ENCODE measurements around the gene ZEB2. TPM values are rescaled to one million over a fixed set of nuclear protein-coding genes. Genes with fewer than 3 reads are reported as not detected.

Gene ZEB2
- total and polyA plus RNA-seq, 8 donors, result 10.7 to 161 (median 43.1) TPM

DNA sequence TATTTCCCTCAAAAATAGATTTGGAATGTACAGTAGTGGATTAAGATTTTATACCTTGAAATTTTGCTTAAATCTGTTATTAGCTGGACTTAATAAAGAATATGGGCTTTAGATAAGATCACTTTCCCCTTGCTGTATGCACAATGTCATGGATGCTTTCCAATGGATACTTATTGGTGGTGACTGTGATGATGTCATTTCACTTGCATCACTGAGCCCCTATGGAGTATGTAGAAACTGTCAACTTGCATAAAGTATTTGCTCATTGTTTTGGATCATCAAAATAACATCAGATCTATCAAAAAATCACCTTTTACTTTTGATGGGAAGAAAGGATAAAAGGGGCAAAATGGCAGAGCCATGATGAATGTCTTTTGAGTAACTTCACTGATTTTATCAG, 112.7 kb downstream of the ZEB2 start:
- intact Hi-C loops (cut with DNase I; ENCODE audit: low total_unique reads), result no loop called here

DNA sequence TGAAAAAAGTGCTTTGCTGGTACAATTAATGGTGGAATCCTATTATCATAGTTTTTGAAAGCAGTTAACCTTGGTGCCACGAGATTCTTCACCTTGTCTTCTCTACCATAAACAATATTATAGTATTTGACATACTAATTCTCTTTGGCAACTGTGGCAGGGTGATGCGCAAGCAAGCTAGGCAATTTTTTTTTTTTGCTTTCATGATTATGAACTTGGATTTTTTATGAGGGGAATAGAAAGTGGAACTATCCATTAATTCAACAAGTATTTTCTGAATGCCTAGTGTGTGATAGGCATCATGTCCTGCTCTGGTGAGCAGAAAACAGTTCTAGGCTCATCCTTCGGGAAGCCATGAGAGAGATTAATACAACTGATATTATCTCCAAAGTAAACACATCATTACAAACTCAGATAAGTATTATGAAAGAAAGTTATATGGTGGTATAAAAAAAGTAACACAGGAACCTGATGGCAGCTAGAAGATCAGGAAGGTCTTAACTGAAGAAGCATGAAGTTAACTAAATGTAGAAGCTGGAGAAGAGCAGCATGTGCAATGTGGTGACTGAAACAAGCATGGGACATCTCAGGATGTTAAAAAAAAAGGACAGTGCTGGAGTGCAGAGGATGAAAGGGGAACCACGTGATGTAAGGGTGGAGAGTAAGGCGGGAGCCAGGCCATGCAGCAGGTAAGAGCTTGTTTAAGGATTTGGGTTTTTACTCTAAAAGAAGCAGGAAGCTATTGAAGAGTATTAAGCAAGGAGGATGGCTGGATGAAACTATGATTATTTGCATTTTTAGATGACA, 113.7 kb downstream of the ZEB2 start:
- 65 to 70% (median 67%) methylated on average over 5 of the region's 5 CpGs for WGBS, 5 donors
- peak overlapping the region in 1 of 5 donors; percentile 43 for H3K27ac ChIP-seq
- TF ChIP-seq POLR2A (IDR thresholded peaks at IDR 0.05) (no peak), EP300 (IDR thresholded peaks at IDR 0.05) (no peak)
- TF ChIP-seq, protein P1, sequence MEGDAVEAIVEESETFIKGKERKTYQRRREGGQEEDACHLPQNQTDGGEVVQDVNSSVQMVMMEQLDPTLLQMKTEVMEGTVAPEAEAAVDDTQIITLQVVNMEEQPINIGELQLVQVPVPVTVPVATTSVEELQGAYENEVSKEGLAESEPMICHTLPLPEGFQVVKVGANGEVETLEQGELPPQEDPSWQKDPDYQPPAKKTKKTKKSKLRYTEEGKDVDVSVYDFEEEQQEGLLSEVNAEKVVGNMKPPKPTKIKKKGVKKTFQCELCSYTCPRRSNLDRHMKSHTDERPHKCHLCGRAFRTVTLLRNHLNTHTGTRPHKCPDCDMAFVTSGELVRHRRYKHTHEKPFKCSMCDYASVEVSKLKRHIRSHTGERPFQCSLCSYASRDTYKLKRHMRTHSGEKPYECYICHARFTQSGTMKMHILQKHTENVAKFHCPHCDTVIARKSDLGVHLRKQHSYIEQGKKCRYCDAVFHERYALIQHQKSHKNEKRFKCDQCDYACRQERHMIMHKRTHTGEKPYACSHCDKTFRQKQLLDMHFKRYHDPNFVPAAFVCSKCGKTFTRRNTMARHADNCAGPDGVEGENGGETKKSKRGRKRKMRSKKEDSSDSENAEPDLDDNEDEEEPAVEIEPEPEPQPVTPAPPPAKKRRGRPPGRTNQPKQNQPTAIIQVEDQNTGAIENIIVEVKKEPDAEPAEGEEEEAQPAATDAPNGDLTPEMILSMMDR (IDR thresholded peaks at IDR 0.05), result no peak
- H3K4me1 ChIP-seq, result peaks cover 0 to 28% (median 8%) of the 10 kb centered on the region in 4 donors
- peaks cover 0 to 17% (median 0%) of the 10 kb centered on the region in 4 donors for H3K36me3 ChIP-seq
- DNase-seq, result no peak
- intact Hi-C loops (cut with DNase I; ENCODE audit: low total_unique reads), result no loop called here
- H3K27me3 ChIP-seq, result no peaks in the 10 kb centered on the region
- H3K4me3 ChIP-seq, result no peak overlapping the region
- no peaks in the 10 kb centered on the region for H3K9me3 ChIP-seq

More for the DNA sequence above, 112.7 kb downstream of the ZEB2 start:
- no peak overlapping the region for H3K4me3 ChIP-seq
- peaks cover 0 to 12% (median 0%) of the 10 kb centered on the region in 4 donors for H3K36me3 ChIP-seq
- no peak for DNase-seq
- H3K9me3 ChIP-seq, result no peaks in the 10 kb centered on the region
- no peak overlapping the region for H3K27ac ChIP-seq
- H3K27me3 ChIP-seq, result no peaks in the 10 kb centered on the region
- peaks cover 0 to 28% (median 7%) of the 10 kb centered on the region in 4 donors for H3K4me1 ChIP-seq
- TF ChIP-seq EP300 (IDR thresholded peaks at IDR 0.05), result no peak
- TF ChIP-seq POLR2AphosphoS5 (IDR thresholded peaks at IDR 0.05), result no peak
- TF ChIP-seq, protein P1 (IDR thresholded peaks at IDR 0.05), result no peak
- no peak for TF ChIP-seq POLR2A (IDR thresholded peaks at IDR 0.05)

DNA sequence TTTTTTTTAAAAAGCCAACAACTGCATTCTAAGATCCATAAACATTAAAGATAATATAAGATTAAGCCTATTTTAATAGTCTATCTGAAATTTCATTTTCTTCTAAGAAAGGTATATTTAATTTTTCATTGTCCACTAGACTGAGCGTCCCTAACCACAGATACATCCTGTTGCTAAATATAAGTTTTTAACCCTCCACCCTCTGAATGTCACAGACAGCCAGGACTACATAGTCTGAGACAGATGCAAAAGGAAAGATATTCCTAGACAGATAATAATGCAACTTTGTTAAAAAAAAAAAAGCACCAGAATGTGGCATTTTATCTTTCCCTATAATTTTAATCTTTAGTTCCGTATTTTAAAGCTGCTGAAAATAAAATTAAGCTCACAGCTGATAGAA, 114.6 kb downstream of the ZEB2 start:
- DNase-seq, result no peak
- H3K27me3 ChIP-seq, result no peaks in the 10 kb centered on the region
- H3K4me1 ChIP-seq, result peaks cover 0 to 28% (median 8%) of the 10 kb centered on the region in 4 donors
- H3K36me3 ChIP-seq, result peaks cover 0 to 21% (median 2%) of the 10 kb centered on the region in 4 donors
- TF ChIP-seq, protein P1 (IDR thresholded peaks at IDR 0.05), result no peak
- TF ChIP-seq POLR2AphosphoS5 (IDR thresholded peaks at IDR 0.05), result no peak
- no peak for TF ChIP-seq EP300 (IDR thresholded peaks at IDR 0.05)
- no peak for TF ChIP-seq POLR2A (IDR thresholded peaks at IDR 0.05)
- no peaks in the 10 kb centered on the region for H3K9me3 ChIP-seq
- WGBS, 5 donors, result 46 to 74% (median 57%) methylated on average over 2 of the region's 2 CpGs
- intact Hi-C loops (cut with DNase I; ENCODE audit: low total_unique reads), result no loop called here
- H3K27ac ChIP-seq, result peak overlapping the region in 1 of 5 donors; percentile 43
- no peak overlapping the region for H3K4me3 ChIP-seq

DNA sequence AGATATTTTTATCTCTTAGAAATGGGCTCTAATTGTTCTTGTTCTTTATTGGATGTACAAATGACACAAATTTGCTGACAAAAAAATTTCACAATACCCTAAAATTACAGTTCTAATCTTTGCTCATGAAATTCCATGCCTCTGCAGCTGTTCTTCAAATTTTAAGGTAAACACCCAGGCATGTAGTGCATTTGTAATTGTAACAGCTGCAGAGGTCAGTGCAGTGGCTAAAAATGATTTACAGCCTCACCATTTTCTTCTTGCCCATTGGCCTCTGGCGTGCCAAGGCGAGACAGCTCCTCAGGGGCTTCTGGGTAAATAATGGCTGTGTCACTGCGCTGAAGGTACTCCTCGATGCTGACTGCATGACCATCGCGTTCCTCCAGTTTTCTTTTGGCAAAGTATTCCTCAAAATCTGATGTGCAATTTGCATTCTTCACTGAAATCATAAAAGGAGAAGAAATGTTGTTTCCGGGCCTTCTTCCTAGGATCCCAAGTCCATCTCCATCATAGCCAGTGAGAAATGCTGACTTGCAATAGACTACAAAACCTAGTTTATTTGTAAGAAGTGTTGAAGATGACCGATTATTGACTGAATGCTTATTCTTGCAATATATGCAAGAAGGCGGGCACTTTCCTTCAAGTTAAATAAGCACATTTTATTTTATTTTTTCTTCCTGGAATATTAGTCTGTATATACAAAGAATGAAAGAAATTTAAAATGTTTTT, 115.2 kb downstream of the ZEB2 start:
- TF ChIP-seq, protein P1 (IDR thresholded peaks at IDR 0.05), result no peak
- TF ChIP-seq POLR2AphosphoS5 (IDR thresholded peaks at IDR 0.05), result peak in 1 of 3 donors; percentile 34
- no peak for TF ChIP-seq POLR2A (IDR thresholded peaks at IDR 0.05)
- no peak for DNase-seq
- intact Hi-C loops (cut with DNase I; ENCODE audit: low total_unique reads), result no loop called here
- Histone ChIP-seq H3K27me3 (no peaks in the 10 kb centered on the region), H3K27ac (peak overlapping the region in 2 of 5 donors; percentile 39 to 43), H3K9me3 (no peaks in the 10 kb centered on the region), H3K4me1 (peaks cover 0 to 28% (median 8%) of the 10 kb centered on the region in 4 donors), H3K36me3 (peaks cover 0 to 26% (median 8%) of the 10 kb centered on the region in 4 donors), H3K4me3 (no peak overlapping the region)
- 78 to 86% (median 81%) methylated on average over 9 of the region's 9 CpGs for WGBS, 5 donors

Data from stomach (tissue), 9 donors.